ENCODE results near the gene TOMM40L.
A peak's percentile ranks its signal among the peaks of the same experiment; 100 is the strongest.

TOMM40L gene

GRCh38 chr1:161229896-161230295 lies 4.0 kb downstream of the TOMM40L start:
- TF ChIP-seq EZH2 (IDR thresholded peaks at IDR 0.05; ENCODE audit: borderline replicate concordance, low read length) (no peak), CTCF (IDR thresholded peaks at IDR 0.05; ENCODE audit: low read length) (peak; percentile 37; the same call in 1 of the 2 replicates)
- H3K4me3 ChIP-seq (ENCODE audit: low read depth, low read length, poor library complexity, severe bottlenecking), result no peak overlapping the region
- H3K27me3 ChIP-seq (ENCODE audit: insufficient read depth, low read length), result no peaks in the 10 kb centered on the region
- H3K4me2 ChIP-seq (ENCODE audit: low read length), result no peak overlapping the region
- no peak overlapping the region for H3K9ac ChIP-seq (ENCODE audit: low read length)
- H3F3A ChIP-seq (ENCODE audit: insufficient read depth, low read length), result no peaks in the 10 kb centered on the region
- H4K20me1 ChIP-seq (ENCODE audit: insufficient read depth, low read length), result no peaks in the 10 kb centered on the region
- no peaks in the 10 kb centered on the region for H3K9me3 ChIP-seq (ENCODE audit: low read length)
- peaks cover 32% of the 10 kb centered on the region for H3K36me3 ChIP-seq (ENCODE audit: insufficient read depth, low read length)
- peaks cover 23% of the 10 kb centered on the region for H3K4me1 ChIP-seq (ENCODE audit: insufficient read depth, low read length, severe bottlenecking)
- H3K27ac ChIP-seq (ENCODE audit: low read depth, low read length, poor library complexity, severe bottlenecking), result no peak overlapping the region
- no peak overlapping the region for H2AFZ ChIP-seq (ENCODE audit: low read length)
- no peaks in the 10 kb centered on the region for H3K9me2 ChIP-seq (ENCODE audit: low read depth, low read length)
- no peaks in the 10 kb centered on the region for H3K79me2 ChIP-seq (ENCODE audit: insufficient read depth, low read length)

DNA sequence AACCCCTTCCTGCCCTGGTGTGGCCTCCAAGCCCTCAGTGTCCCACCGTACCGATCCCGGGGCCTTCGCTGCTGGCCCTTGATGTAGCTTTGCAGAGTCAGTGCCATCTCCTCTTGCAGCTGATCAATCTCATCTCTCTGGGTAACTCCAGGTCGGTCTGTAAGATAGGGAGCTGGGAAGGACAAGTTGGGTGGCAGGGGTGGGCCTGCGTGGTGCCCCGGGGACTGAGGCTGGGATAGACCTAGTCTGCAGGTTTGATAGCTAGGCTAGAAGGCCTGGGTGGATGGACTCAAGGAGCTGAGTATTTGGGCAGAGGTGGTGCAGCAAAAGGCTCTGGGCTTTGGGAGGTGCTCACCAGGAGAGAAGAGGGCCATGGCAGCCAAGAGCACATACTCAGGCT lies 4.9 kb downstream of the TOMM40L start:
- Histone ChIP-seq H3K36me3 (ENCODE audit: insufficient read depth, low read length) (peaks cover 32% of the 10 kb centered on the region), H3K79me2 (ENCODE audit: insufficient read depth, low read length) (no peaks in the 10 kb centered on the region), H3K4me2 (ENCODE audit: low read length) (no peak overlapping the region), H3K27ac (ENCODE audit: low read depth, low read length, poor library complexity, severe bottlenecking) (no peak overlapping the region), H3K27me3 (ENCODE audit: insufficient read depth, low read length) (no peaks in the 10 kb centered on the region), H3K9ac (ENCODE audit: low read length) (no peak overlapping the region), H3K9me2 (ENCODE audit: low read depth, low read length) (no peaks in the 10 kb centered on the region), H3K9me3 (ENCODE audit: low read length) (no peaks in the 10 kb centered on the region), H3K4me1 (ENCODE audit: insufficient read depth, low read length, severe bottlenecking) (peaks cover 16% of the 10 kb centered on the region), H2AFZ (ENCODE audit: low read length) (no peak overlapping the region), H3K4me3 (ENCODE audit: low read depth, low read length, poor library complexity, severe bottlenecking) (no peak overlapping the region), H4K20me1 (ENCODE audit: insufficient read depth, low read length) (no peaks in the 10 kb centered on the region), H3F3A (ENCODE audit: insufficient read depth, low read length) (no peaks in the 10 kb centered on the region)
- TF ChIP-seq EZH2 (IDR thresholded peaks at IDR 0.05; ENCODE audit: borderline replicate concordance, low read length) (no peak), CTCF (IDR thresholded peaks at IDR 0.05; ENCODE audit: low read length) (no peak)

GRCh38 chr1:161233102-161233501 lies 7.2 kb downstream of the TOMM40L start:
- Histone ChIP-seq H4K20me1 (ENCODE audit: insufficient read depth, low read length) (no peaks in the 10 kb centered on the region), H3K4me3 (ENCODE audit: low read depth, low read length, poor library complexity, severe bottlenecking) (no peak overlapping the region), H3K9me3 (ENCODE audit: low read length) (no peaks in the 10 kb centered on the region), H3K9me2 (ENCODE audit: low read depth, low read length) (no peaks in the 10 kb centered on the region), H3F3A (ENCODE audit: insufficient read depth, low read length) (no peaks in the 10 kb centered on the region), H3K27me3 (ENCODE audit: insufficient read depth, low read length) (no peaks in the 10 kb centered on the region), H3K4me2 (ENCODE audit: low read length) (no peak overlapping the region), H3K4me1 (ENCODE audit: insufficient read depth, low read length, severe bottlenecking) (no peaks in the 10 kb centered on the region), H3K27ac (ENCODE audit: low read depth, low read length, poor library complexity, severe bottlenecking) (no peak overlapping the region), H2AFZ (ENCODE audit: low read length) (no peak overlapping the region), H3K79me2 (ENCODE audit: insufficient read depth, low read length) (no peaks in the 10 kb centered on the region), H3K36me3 (ENCODE audit: insufficient read depth, low read length) (peaks cover 29% of the 10 kb centered on the region), H3K9ac (ENCODE audit: low read length) (no peak overlapping the region)
- no peak for TF ChIP-seq EZH2 (IDR thresholded peaks at IDR 0.05; ENCODE audit: borderline replicate concordance, low read length)
- TF ChIP-seq CTCF (IDR thresholded peaks at IDR 0.05; ENCODE audit: low read length), result no peak
